IPS-20b (cell line): ENCODE measurements around the gene IPMK.

Source experiments
- H3K27ac ChIP-seq: one replicate; pipeline ENCODE4 v1.5.1; 2013; ENCODE audit warnings: low read length
- H3K27me3 ChIP-seq: 2 replicates; pipeline ENCODE4 v1.6.1; 2013; ENCODE audit warnings: mild to moderate bottlenecking, low read length, inconsistent platforms; ENCODE audit not compliant: insufficient read depth
- H3K36me3 ChIP-seq: 2 replicates; pipeline ENCODE4 v1.6.1; 2013; ENCODE audit warnings: low read depth, mild to moderate bottlenecking, inconsistent platforms, low read length, moderate library complexity; ENCODE audit not compliant: insufficient read depth
- H3K4me1 ChIP-seq: 2 replicates; pipeline ENCODE4 v1.6.1; 2013; ENCODE audit warnings: mild to moderate bottlenecking, control low read depth, inconsistent platforms, low read length, moderate library complexity; ENCODE audit not compliant: insufficient read depth
- H3K4me3 ChIP-seq: 2 replicates; pipeline ENCODE4 v1.5.1; 2013; ENCODE audit warnings: mild to moderate bottlenecking, low read length, inconsistent platforms
- H3K9ac ChIP-seq: 2 replicates; pipeline ENCODE4 v1.6.1; 2013; ENCODE audit warnings: low read depth, mild to moderate bottlenecking, inconsistent platforms, low read length, moderate library complexity
- H3K9me3 ChIP-seq: 2 replicates; pipeline ENCODE4 v1.6.1; 2013; ENCODE audit warnings: mild to moderate bottlenecking, low read depth, low read length, inconsistent platforms; ENCODE audit not compliant: insufficient read depth

The IPMK gene

GRCh38 chr10:58267713-58268453, at the start of gene IPMK:
TSS of gene IPMK (minus strand) at chr10:58267894. CDS start at chr10:58267611, 283 bp downstream.
- H3K27ac ChIP-seq, result no peak within 1 kb of the TSS
- H3K4me3 ChIP-seq, result peak within 1 kb of the TSS; percentile 96

GRCh38 chr10:58316874-58317273, 49.2 kb upstream of the IPMK start:
- H3K4me3 ChIP-seq, result no peak overlapping the region
- H3K27ac ChIP-seq, result no peak overlapping the region
- H3K36me3 ChIP-seq, result no peaks in the 10 kb centered on the region
- no peaks in the 10 kb centered on the region for H3K9me3 ChIP-seq
- H3K4me1 ChIP-seq, result no peaks in the 10 kb centered on the region
- no peak overlapping the region for H3K9ac ChIP-seq
- no peaks in the 10 kb centered on the region for H3K27me3 ChIP-seq

More at GRCh38 chr10:58267713-58268453, at the start of gene IPMK:
- H3K9ac ChIP-seq, result peak within 1 kb of the TSS; percentile 52; the same call in 1 of the 2 replicates
- H3K27me3 ChIP-seq, result peaks cover 16% of the 10 kb centered on the region
- H3K36me3 ChIP-seq, result no peaks in the 10 kb centered on the region
- no peaks in the 10 kb centered on the region for H3K9me3 ChIP-seq
- H3K4me1 ChIP-seq, result peaks cover 29% of the 10 kb centered on the region

GRCh38 chr10:58311026-58311425, 43.3 kb upstream of the IPMK start:
- H3K4me3 ChIP-seq, result no peak overlapping the region
- H3K9me3 ChIP-seq, result no peaks in the 10 kb centered on the region
- no peak overlapping the region for H3K9ac ChIP-seq

GRCh38 chr10:58307676-58308075, 40.0 kb upstream of the IPMK start:
- Histone ChIP-seq H3K9ac (no peak overlapping the region), H3K4me1 (no peaks in the 10 kb centered on the region), H3K27me3 (no peaks in the 10 kb centered on the region), H3K9me3 (no peaks in the 10 kb centered on the region), H3K4me3 (no peak overlapping the region), H3K36me3 (no peaks in the 10 kb centered on the region), H3K27ac (no peak overlapping the region)

More at GRCh38 chr10:58311026-58311425, 43.3 kb upstream of the IPMK start:
- H3K27me3 ChIP-seq, result no peaks in the 10 kb centered on the region
- H3K27ac ChIP-seq, result no peak overlapping the region
- H3K4me1 ChIP-seq, result no peaks in the 10 kb centered on the region
- H3K36me3 ChIP-seq, result no peaks in the 10 kb centered on the region

GRCh38 chr10:58305821-58306220, 38.1 kb upstream of the IPMK start:
- Histone ChIP-seq H3K27me3 (no peaks in the 10 kb centered on the region), H3K9me3 (no peaks in the 10 kb centered on the region), H3K9ac (no peak overlapping the region), H3K4me3 (no peak overlapping the region), H3K36me3 (no peaks in the 10 kb centered on the region), H3K4me1 (no peaks in the 10 kb centered on the region; the same call in 1 of the 2 replicates), H3K27ac (no peak overlapping the region)

GRCh38 chr10:58304099-58304633, 36.5 kb upstream of the IPMK start:
- H3K4me1 ChIP-seq, result no peaks in the 10 kb centered on the region; the same call in 1 of the 2 replicates
- H3K27ac ChIP-seq, result no peak overlapping the region
- H3K27me3 ChIP-seq, result no peaks in the 10 kb centered on the region
- H3K36me3 ChIP-seq, result no peaks in the 10 kb centered on the region
- H3K9me3 ChIP-seq, result no peaks in the 10 kb centered on the region
- H3K9ac ChIP-seq, result no peak overlapping the region
- no peak overlapping the region for H3K4me3 ChIP-seq

GRCh38 chr10:58302254-58302653, 34.6 kb upstream of the IPMK start:
- Histone ChIP-seq H3K27me3 (no peaks in the 10 kb centered on the region), H3K36me3 (no peaks in the 10 kb centered on the region), H3K4me1 (no peaks in the 10 kb centered on the region; the same call in 1 of the 2 replicates)

GRCh38 chr10:58300676-58301075, 33.0 kb upstream of the IPMK start:
- H3K9ac ChIP-seq, result no peak overlapping the region
- H3K9me3 ChIP-seq, result no peaks in the 10 kb centered on the region
- H3K4me1 ChIP-seq, result no peaks in the 10 kb centered on the region; the same call in 1 of the 2 replicates
- H3K27me3 ChIP-seq, result no peaks in the 10 kb centered on the region
- H3K4me3 ChIP-seq, result no peak overlapping the region
- no peaks in the 10 kb centered on the region for H3K36me3 ChIP-seq
- H3K27ac ChIP-seq, result no peak overlapping the region

More at GRCh38 chr10:58302254-58302653, 34.6 kb upstream of the IPMK start:
- no peak overlapping the region for H3K9ac ChIP-seq
- no peaks in the 10 kb centered on the region for H3K9me3 ChIP-seq
- no peak overlapping the region for H3K27ac ChIP-seq
- H3K4me3 ChIP-seq, result no peak overlapping the region

GRCh38 chr10:58299580-58299979, 31.9 kb upstream of the IPMK start:
- Histone ChIP-seq H3K27ac (no peak overlapping the region), H3K4me3 (no peak overlapping the region), H3K4me1 (no peaks in the 10 kb centered on the region; the same call in 1 of the 2 replicates), H3K9me3 (no peaks in the 10 kb centered on the region), H3K27me3 (no peaks in the 10 kb centered on the region), H3K36me3 (no peaks in the 10 kb centered on the region), H3K9ac (no peak overlapping the region)

GRCh38 chr10:58293989-58294388, 26.3 kb upstream of the IPMK start:
- Histone ChIP-seq H3K9ac (no peak overlapping the region), H3K27ac (no peak overlapping the region), H3K9me3 (no peaks in the 10 kb centered on the region), H3K4me3 (no peak overlapping the region), H3K4me1 (no peaks in the 10 kb centered on the region), H3K36me3 (no peaks in the 10 kb centered on the region), H3K27me3 (no peaks in the 10 kb centered on the region)

GRCh38 chr10:58291538-58292174, 24.0 kb upstream of the IPMK start:
- Histone ChIP-seq H3K36me3 (0 out of 2 replicates have a peak, but pooled peaks cover 3% of the 10 kb centered on the region), H3K9me3 (no peaks in the 10 kb centered on the region), H3K4me1 (no peaks in the 10 kb centered on the region), H3K27me3 (no peaks in the 10 kb centered on the region), H3K27ac (no peak overlapping the region), H3K9ac (no peak overlapping the region), H3K4me3 (no peak overlapping the region)

- no peaks in the 10 kb centered on the region for H3K27me3 ChIP-seq
- H3K4me1 ChIP-seq, result no peaks in the 10 kb centered on the region
- H3K36me3 ChIP-seq, result peaks cover 28% of the 10 kb centered on the region
- no peak overlapping the region for H3K27ac ChIP-seq
- no peaks in the 10 kb centered on the region for H3K9me3 ChIP-seq
- H3K4me3 ChIP-seq, result no peak overlapping the region
- no peak overlapping the region for H3K9ac ChIP-seq
Measured at GRCh38 chr10:58282615-58283014, 14.9 kb upstream of the IPMK start.
